SK-N-SH (cell line): ENCODE results near the gene NUP188. TPM values are rescaled to one million over a fixed set of nuclear protein-coding genes. Genes with fewer than 3 reads are reported as not detected.

Experiments used
- CTCF ChIA-PET: fragments of 300-600, 350-600 bp; formaldehyde crosslinking; extraction: SDS; loops from one replicate; lab custom pipeline; 2021; lab: Yijun Ruan, JAX
- POLR2A ChIA-PET: fragments of 350-600 bp; sonication (Branson Sonifier 250); formaldehyde crosslinking; extraction: SDS; loops from one replicate; lab custom pipeline; 2020; ENCODE audit warnings: antibody characterized with exemption, inconsistent platforms; lab: Yijun Ruan, JAX
- DNase-seq: peaks from one replicate; pipeline ENCODE4 v3.0.0; 2012
- H2AFZ ChIP-seq: fragments of 200-600 bp; sonication (generic); 2 replicates; pipeline ENCODE4 v1.8.1; 2016; ENCODE audit warnings: antibody characterized with exemption, mild to moderate bottlenecking, low read depth
- H3F3A ChIP-seq: fragments of 200-600 bp; sonication (generic); replicated peaks from 2 replicates; pipeline ENCODE3; 2016; ENCODE audit warnings: antibody characterized with exemption, mild to moderate bottlenecking; ENCODE audit not compliant: insufficient read depth
- H3K27ac ChIP-seq, 2 experiments: fragments of 200-500 bp in 1 of 2; fragments of 200-600 bp in 1 of 2; sonication (Bioruptor generic) in 1 of 2; sonication (generic), shearing (Covaris generic) in 1 of 2; 2 replicates each; pipeline versions ENCODE4 v1.5.1 to v1.6.1; 2014 to 2016; ENCODE audit warnings: low read depth in 2 of 2, inconsistent platforms in 1 of 2, low read length in 1 of 2, mild to moderate bottlenecking in 1 of 2, mixed read lengths in 1 of 2
- H3K27me3 ChIP-seq: fragments of 200-600 bp; sonication (generic), shearing (Covaris generic); 2 replicates; pipeline ENCODE4 v1.6.1; 2016; ENCODE audit warnings: mixed run types; ENCODE audit not compliant: insufficient read depth
- H3K36me3 ChIP-seq, 2 experiments: fragments of 200-500 bp in 1 of 2; fragments of 200-600 bp in 1 of 2; sonication (Bioruptor generic) in 1 of 2; sonication (generic) in 1 of 2; replicated peaks in 1 of 2; 2 replicates each; pipeline versions ENCODE3 to v1.5.1; 2014 to 2016; ENCODE audit warnings: low read length in 1 of 2, mild to moderate bottlenecking in 1 of 2; ENCODE audit not compliant: insufficient read depth in 2 of 2, control insufficient read depth in 1 of 2
- H3K4me1 ChIP-seq, 2 experiments: fragments of 200-500 bp in 1 of 2; fragments of 200-600 bp in 1 of 2; sonication (Bioruptor generic) in 1 of 2; sonication (generic), shearing (Covaris generic) in 1 of 2; 2 replicates each; pipeline versions ENCODE4 v1.5.1 to v1.6.1; 2014 to 2016; ENCODE audit warnings: low read depth in 1 of 2, low read length in 1 of 2, mixed run types in 1 of 2; ENCODE audit not compliant: insufficient read depth in 2 of 2, control insufficient read depth in 1 of 2
- H3K4me2 ChIP-seq: fragments of 200-600 bp; sonication (generic), shearing (Covaris generic); 2 replicates; pipeline ENCODE4 v1.6.1; 2017; ENCODE audit warnings: mixed run types
- H3K4me3 ChIP-seq, 2 experiments: fragments of 200-500 bp in 1 of 2; fragments of 200-600 bp in 1 of 2; sonication (Bioruptor generic) in 1 of 2; sonication (generic), shearing (Covaris generic) in 1 of 2; 2 replicates each; pipeline versions ENCODE4 v1.5.1 to v1.8.1; 2014 to 2016; ENCODE audit warnings: low read depth in 2 of 2, inconsistent platforms in 1 of 2, low read length in 1 of 2, mild to moderate bottlenecking in 1 of 2, mixed read lengths in 1 of 2, moderate library complexity in 1 of 2
- H3K79me2 ChIP-seq: fragments of 200-600 bp; sonication (generic); 2 replicates; pipeline ENCODE4 v1.8.1; 2017; ENCODE audit warnings: mild to moderate bottlenecking; ENCODE audit not compliant: insufficient read depth
- H3K9ac ChIP-seq: fragments of 200-600 bp; sonication (generic); 2 replicates; pipeline ENCODE4 v1.6.1; 2017; ENCODE audit warnings: mixed run types
- H3K9me2 ChIP-seq: fragments of 200-600 bp; sonication (generic); 2 replicates; pipeline ENCODE4 v1.6.1; 2017; ENCODE audit warnings: mixed run types
- H3K9me3 ChIP-seq: fragments of 200-600 bp; sonication (generic); 2 replicates; pipeline ENCODE4 v1.6.1; 2017; ENCODE audit warnings: mixed run types, mild to moderate bottlenecking, moderate library complexity
- H4K20me1 ChIP-seq: fragments of 200-600 bp; sonication (generic); 2 replicates; pipeline ENCODE4 v1.6.1; 2017; ENCODE audit warnings: mild to moderate bottlenecking, mixed run types; ENCODE audit not compliant: insufficient read depth
- FOXM1 ChIP-seq: IDR thresholded peaks from 2 replicates; pipeline ENCODE4 v1.4.0; 2012; ENCODE audit warnings: low read depth, mild to moderate bottlenecking
- GATA2 ChIP-seq: sonication (generic); formaldehyde crosslinking; IDR thresholded peaks from 2 replicates; pipeline ENCODE4 v1.5.0; 2020; ENCODE audit warnings: mild to moderate bottlenecking, missing genetic modification reagents
- JUND ChIP-seq: IDR thresholded peaks from 2 replicates; pipeline ENCODE4 v1.4.0; 2012
- MAX ChIP-seq: IDR thresholded peaks from 2 replicates; pipeline ENCODE4 v1.4.0; 2012; ENCODE audit warnings: low read depth
- MEF2A ChIP-seq: IDR thresholded peaks from 2 replicates; pipeline ENCODE4 v1.4.0; 2012; ENCODE audit warnings: low read depth, borderline replicate concordance
- NRF1 ChIP-seq: IDR thresholded peaks from 2 replicates; pipeline ENCODE4 v1.6.1; 2012; ENCODE audit warnings: low read depth, mild to moderate bottlenecking, low read length
- POLR2AphosphoS5 ChIP-seq: IDR thresholded peaks from 2 replicates; pipeline ENCODE4 v1.6.1; 2012; ENCODE audit warnings: low read depth, low read length
- RXRA ChIP-seq: IDR thresholded peaks from 2 replicates; pipeline ENCODE4 v1.4.0; 2012; ENCODE audit warnings: low read depth, mild to moderate bottlenecking, borderline replicate concordance
- TCF12 ChIP-seq: IDR thresholded peaks from 2 replicates; pipeline ENCODE4 v1.4.0; 2012
- TEAD4 ChIP-seq: IDR thresholded peaks from 2 replicates; pipeline ENCODE4 v1.4.0; 2012; ENCODE audit warnings: mild to moderate bottlenecking, borderline replicate concordance; ENCODE audit not compliant: insufficient read depth
- YY1 ChIP-seq: IDR thresholded peaks from 2 replicates; pipeline ENCODE4 v1.4.0; 2012; ENCODE audit warnings: low read depth, mild to moderate bottlenecking
- WGBS: methylation state at CpG from one replicate; pipeline ENCODE4 v1.1.6; 2017; ENCODE audit warnings: low lambda C conversion rate; 5-methylcytosine and 5-hydroxymethylcytosine counted together
- polyA plus RNA-seq, 3 experiments: library from polyadenylated mRNA; depleted of rRNA; stranded (reverse); fragments of >200 nt; gene quantifications; 2 replicates each; pipeline ENCODE4 v1.2.3, GENCODE V29; 2012
- TF ChIP-seq, protein P1 (sequence below): fragments of 150-350 bp; IDR thresholded peaks from 2 replicates; pipeline ENCODE4 v1.6.1; 2016; ENCODE audit warnings: mild to moderate bottlenecking, low read depth, low read length

The NUP188 gene
- polyA plus RNA-seq, 1 of the 3 experiments (the other 2 are of a cell fraction): 49.5 TPM

DNA sequence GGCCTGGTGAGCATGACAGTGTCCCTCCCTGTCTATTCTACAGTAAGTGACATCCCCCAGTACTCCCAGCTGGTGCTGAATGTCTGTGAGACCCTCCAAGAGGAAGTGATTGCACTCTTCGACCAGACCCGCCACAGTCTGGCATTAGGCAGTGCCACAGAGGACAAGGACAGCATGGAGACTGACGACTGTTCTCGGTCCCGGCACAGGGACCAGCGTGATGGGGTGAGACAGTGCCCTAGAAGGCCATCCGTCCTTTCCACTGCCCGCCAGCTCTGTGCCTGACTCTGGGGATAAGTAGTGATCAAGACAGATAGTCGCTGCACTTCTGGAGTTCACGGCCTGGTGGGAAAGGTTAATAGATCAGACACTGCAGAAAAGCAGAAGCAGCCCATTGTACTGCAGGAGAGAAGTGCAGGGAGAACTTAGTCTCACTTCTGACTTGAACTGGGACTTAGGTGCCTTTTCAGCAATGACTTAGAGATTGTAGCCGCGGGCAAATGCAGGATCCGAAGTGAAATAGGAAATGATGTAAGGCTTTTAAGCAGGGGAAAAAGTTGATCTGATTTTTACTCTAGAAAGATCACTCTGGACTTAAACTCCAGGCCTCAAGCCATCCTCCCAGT lies 52.2 kb downstream of the NUP188 start:
- H3K9me2 ChIP-seq: no peaks in the 10 kb centered on the region
- TF ChIP-seq MEF2A (no peak), JUND (no peak), MAX (no peak)
- no peak overlapping the region for H3K4me2 ChIP-seq
- no peaks in the 10 kb centered on the region for H3K9me3 ChIP-seq
- peaks cover 6% of the 10 kb centered on the region for H3F3A ChIP-seq
- H4K20me1 ChIP-seq: no peaks in the 10 kb centered on the region
- no peak overlapping the region for H3K9ac ChIP-seq
- H3K4me1 ChIP-seq: no peaks in the 10 kb centered on the region; a peak in 1 of 4 replicates
- DNase-seq: no peak
- H3K79me2 ChIP-seq: no peaks in the 10 kb centered on the region
- H3K36me3 ChIP-seq: peaks cover 47 to 63% of the 10 kb centered on the region in 2 experiments
- ChIA-PET POLR2A (interaction anchor here (0.6 kb wide), 1 partner anchor 8 kb away, joined by 4 read pairs; no protein-coding TSS in a partner anchor), CTCF (no interaction called here)
- WGBS: 97% methylated on average over 13 of the region's 13 CpGs
- no peak overlapping the region for H2AFZ ChIP-seq
- no peak overlapping the region for H3K4me3 ChIP-seq
- no peaks in the 10 kb centered on the region for H3K27me3 ChIP-seq
- no peak overlapping the region for H3K27ac ChIP-seq

- no peak for DNase-seq
- H3K9me2 ChIP-seq: no peaks in the 10 kb centered on the region
- H4K20me1 ChIP-seq: no peaks in the 10 kb centered on the region
- TF ChIP-seq TCF12: no peak
- TF ChIP-seq FOXM1: no peak
- no peak for TF ChIP-seq NRF1
- no peak for TF ChIP-seq YY1
- TF ChIP-seq, protein P1, sequence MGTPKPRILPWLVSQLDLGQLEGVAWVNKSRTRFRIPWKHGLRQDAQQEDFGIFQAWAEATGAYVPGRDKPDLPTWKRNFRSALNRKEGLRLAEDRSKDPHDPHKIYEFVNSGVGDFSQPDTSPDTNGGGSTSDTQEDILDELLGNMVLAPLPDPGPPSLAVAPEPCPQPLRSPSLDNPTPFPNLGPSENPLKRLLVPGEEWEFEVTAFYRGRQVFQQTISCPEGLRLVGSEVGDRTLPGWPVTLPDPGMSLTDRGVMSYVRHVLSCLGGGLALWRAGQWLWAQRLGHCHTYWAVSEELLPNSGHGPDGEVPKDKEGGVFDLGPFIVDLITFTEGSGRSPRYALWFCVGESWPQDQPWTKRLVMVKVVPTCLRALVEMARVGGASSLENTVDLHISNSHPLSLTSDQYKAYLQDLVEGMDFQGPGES: no peak
- TF ChIP-seq GATA2: no peak
- TF ChIP-seq TEAD4: no peak
- no peak for TF ChIP-seq RXRA
- TF ChIP-seq MEF2A: no peak
- TF ChIP-seq POLR2AphosphoS5: no peak
- TF ChIP-seq, all 33 proteins: peak for 0
- Histone ChIP-seq H3K4me3 (no peak overlapping the region), H3K4me1 (no peaks in the 10 kb centered on the region; a peak in 1 of 4 replicates), H3K36me3 (peaks cover 26 to 66% of the 10 kb centered on the region in 2 experiments), H3K27me3 (no peaks in the 10 kb centered on the region), H3K4me2 (no peak overlapping the region), H3K79me2 (no peaks in the 10 kb centered on the region), H3K9ac (no peak overlapping the region), H2AFZ (no peak overlapping the region), H3K9me3 (no peaks in the 10 kb centered on the region), H3F3A (peaks cover 6% of the 10 kb centered on the region), H3K27ac (no peak overlapping the region)
- POLR2A ChIA-PET: interaction anchor here (0.5 kb wide), 1 partner anchor 16 kb away, joined by 3 read pairs; no protein-coding TSS in a partner anchor
- CTCF ChIA-PET: no interaction called here
- WGBS: over 99% methylated on average over 10 of the region's 10 CpGs
Measured at GRCh38 chr9:129001504-129002325, 54.2 kb downstream of the NUP188 start.
